Measurements from ENCODE around the gene PHOSPHO2. TPM values are rescaled to one million over a fixed set of nuclear protein-coding genes. Genes with fewer than 3 reads are reported as not detected.
"Not testable (repeated sequence)": the region's sequence is repeated elsewhere in the genome, so short reads cannot be mapped to it uniquely, and the experiment has no call there.

The PHOSPHO2 gene
- total RNA-seq, 1 donor from 2014 or later, result 3.0 TPM

- H3K4me3 Mint-ChIP-seq, result no peak overlapping the region
These were observed 24.0 kb upstream of the PHOSPHO2 start for GRCh38 chr2:169670215-169670651.

GRCh38 chr2:169670937-169671336, 23.3 kb upstream of the PHOSPHO2 start:
- H3K4me1 Mint-ChIP-seq, result no peaks in the 10 kb centered on the region
- no peaks in the 10 kb centered on the region for H3K9me3 Mint-ChIP-seq
- no peak for DNase-seq
- H3K36me3 Mint-ChIP-seq (ENCODE audit: low read depth), result no peaks in the 10 kb centered on the region
- peaks cover 13% of the 10 kb centered on the region for H3K27me3 Mint-ChIP-seq
- H3K27ac Mint-ChIP-seq, result no peak overlapping the region
- no peak overlapping the region for H3K4me3 Mint-ChIP-seq
- intact Hi-C loops (cut with micrococcal nuclease), result no loop called here

More at GRCh38 chr2:169670215-169670651, 24.0 kb upstream of the PHOSPHO2 start:
- Mint-ChIP-seq H3K9me3 (no peaks in the 10 kb centered on the region), H3K27ac (no peak overlapping the region), H3K27me3 (peaks cover 12% of the 10 kb centered on the region), H3K36me3 (ENCODE audit: low read depth) (no peaks in the 10 kb centered on the region), H3K4me1 (no peaks in the 10 kb centered on the region)
- DNase-seq, result no peak
- intact Hi-C loops (cut with micrococcal nuclease), result no loop called here

GRCh38 chr2:169672406-169672805, 21.9 kb upstream of the PHOSPHO2 start:
- Mint-ChIP-seq H3K27ac (no peak overlapping the region), H3K9me3 (no peaks in the 10 kb centered on the region), H3K36me3 (ENCODE audit: low read depth) (no peaks in the 10 kb centered on the region), H3K4me3 (no peak overlapping the region), H3K4me1 (no peaks in the 10 kb centered on the region), H3K27me3 (peaks cover 13% of the 10 kb centered on the region)
- intact Hi-C loops (cut with micrococcal nuclease), result no loop called here
- no peak for DNase-seq

GRCh38 chr2:169673106-169673505, 21.2 kb upstream of the PHOSPHO2 start:
- DNase-seq, result no peak
- H3K9me3 Mint-ChIP-seq, result no peaks in the 10 kb centered on the region
- H3K36me3 Mint-ChIP-seq (ENCODE audit: low read depth), result no peaks in the 10 kb centered on the region
- no peak overlapping the region for H3K4me3 Mint-ChIP-seq
- intact Hi-C loops (cut with micrococcal nuclease), result no loop called here
- H3K27me3 Mint-ChIP-seq, result peaks cover 13% of the 10 kb centered on the region
- H3K4me1 Mint-ChIP-seq, result no peaks in the 10 kb centered on the region
- no peak overlapping the region for H3K27ac Mint-ChIP-seq

- H3K36me3 Mint-ChIP-seq (ENCODE audit: low read depth), result no peaks in the 10 kb centered on the region
- peaks cover 13% of the 10 kb centered on the region for H3K27me3 Mint-ChIP-seq
- no peaks in the 10 kb centered on the region for H3K4me1 Mint-ChIP-seq
- H3K4me3 Mint-ChIP-seq, result no peak overlapping the region
- no peak overlapping the region for H3K27ac Mint-ChIP-seq
- H3K9me3 Mint-ChIP-seq, result no peaks in the 10 kb centered on the region
- no peak for DNase-seq
- intact Hi-C loops (cut with micrococcal nuclease), result no loop called here
These were observed 20.3 kb upstream of the PHOSPHO2 start for GRCh38 chr2:169673921-169674320.

GRCh38 chr2:169676357-169676756, 17.9 kb upstream of the PHOSPHO2 start:
- intact Hi-C loops (cut with micrococcal nuclease), result no loop called here
- no peak for DNase-seq
- Mint-ChIP-seq H3K4me1 (no peaks in the 10 kb centered on the region), H3K27ac (no peak overlapping the region), H3K4me3 (no peak overlapping the region), H3K27me3 (peaks cover 9% of the 10 kb centered on the region), H3K9me3 (no peaks in the 10 kb centered on the region), H3K36me3 (ENCODE audit: low read depth) (no peaks in the 10 kb centered on the region)

GRCh38 chr2:169676850-169677249, 17.4 kb upstream of the PHOSPHO2 start:
- H3K4me3 Mint-ChIP-seq, result no peak overlapping the region
- H3K4me1 Mint-ChIP-seq, result no peaks in the 10 kb centered on the region
- no peak for DNase-seq

GRCh38 chr2:169683054-169683424, 11.2 kb upstream of the PHOSPHO2 start:
- H3K27me3 Mint-ChIP-seq, result peaks cover 5% of the 10 kb centered on the region
- no peaks in the 10 kb centered on the region for H3K9me3 Mint-ChIP-seq
- peak; percentile 67 for DNase-seq
- H3K36me3 Mint-ChIP-seq (ENCODE audit: low read depth), result no peaks in the 10 kb centered on the region
- peaks cover 5% of the 10 kb centered on the region for H3K4me1 Mint-ChIP-seq
- H3K4me3 Mint-ChIP-seq, result no peak overlapping the region
- no peak overlapping the region for H3K27ac Mint-ChIP-seq
- intact Hi-C loops (cut with micrococcal nuclease), result loop anchor here (1.0 kb wide), 1 partner anchor 9 kb away; no protein-coding TSS in a partner anchor

More at GRCh38 chr2:169676850-169677249, 17.4 kb upstream of the PHOSPHO2 start:
- Mint-ChIP-seq H3K27me3 (peaks cover 9% of the 10 kb centered on the region), H3K27ac (no peak overlapping the region), H3K9me3 (no peaks in the 10 kb centered on the region), H3K36me3 (ENCODE audit: low read depth) (no peaks in the 10 kb centered on the region)
- intact Hi-C loops (cut with micrococcal nuclease), result no loop called here

GRCh38 chr2:169683425-169684134, 10.7 kb upstream of the PHOSPHO2 start:
- peaks cover 5% of the 10 kb centered on the region for H3K4me1 Mint-ChIP-seq
- no peak overlapping the region for H3K27ac Mint-ChIP-seq
- no peak for DNase-seq
- peaks cover 4% of the 10 kb centered on the region for H3K9me3 Mint-ChIP-seq
- H3K27me3 Mint-ChIP-seq, result peaks cover 6% of the 10 kb centered on the region
- intact Hi-C loops (cut with micrococcal nuclease), result loop anchor here (1.0 kb wide), 1 partner anchor 9 kb away; no protein-coding TSS in a partner anchor
- no peaks in the 10 kb centered on the region for H3K36me3 Mint-ChIP-seq (ENCODE audit: low read depth)
- no peak overlapping the region for H3K4me3 Mint-ChIP-seq

- no peak overlapping the region for H3K27ac Mint-ChIP-seq
- H3K4me1 Mint-ChIP-seq, result peaks cover 5% of the 10 kb centered on the region
- H3K36me3 Mint-ChIP-seq (ENCODE audit: low read depth), result no peaks in the 10 kb centered on the region
- H3K4me3 Mint-ChIP-seq, result no peak overlapping the region
- DNase-seq, result no peak
- intact Hi-C loops (cut with micrococcal nuclease), result no loop called here
- peaks cover 9% of the 10 kb centered on the region for H3K27me3 Mint-ChIP-seq
- H3K9me3 Mint-ChIP-seq, result peaks cover 7% of the 10 kb centered on the region
These were observed 10.1 kb upstream of the PHOSPHO2 start for GRCh38 chr2:169684135-169684565.

- DNase-seq; H3K27ac Mint-ChIP-seq; H3K9me3 Mint-ChIP-seq; H3K36me3 Mint-ChIP-seq (ENCODE audit: low read depth); H3K4me1 Mint-ChIP-seq; intact Hi-C loops (cut with micrococcal nuclease); H3K4me3 Mint-ChIP-seq: not testable (repeated sequence)
- peaks cover 12% of the 10 kb centered on the region for H3K27me3 Mint-ChIP-seq
These were observed 9.6 kb upstream of the PHOSPHO2 start for GRCh38 chr2:169684712-169685111.

- peaks cover 10% of the 10 kb centered on the region for H3K9me3 Mint-ChIP-seq
- H3K27ac Mint-ChIP-seq; H3K4me1 Mint-ChIP-seq; DNase-seq; intact Hi-C loops (cut with micrococcal nuclease); H3K36me3 Mint-ChIP-seq (ENCODE audit: low read depth); H3K4me3 Mint-ChIP-seq: not testable (repeated sequence)
- H3K27me3 Mint-ChIP-seq, result peaks cover 20% of the 10 kb centered on the region
These were observed 7.4 kb upstream of the PHOSPHO2 start for GRCh38 chr2:169686825-169687224.

- H3K4me3 Mint-ChIP-seq; intact Hi-C loops (cut with micrococcal nuclease); H3K27ac Mint-ChIP-seq; H3K4me1 Mint-ChIP-seq; H3K36me3 Mint-ChIP-seq (ENCODE audit: low read depth); DNase-seq: not testable (repeated sequence)
- Mint-ChIP-seq H3K9me3 (peaks cover 10% of the 10 kb centered on the region), H3K27me3 (peaks cover 29% of the 10 kb centered on the region)
These were observed 6.3 kb upstream of the PHOSPHO2 start for GRCh38 chr2:169687943-169688342.

- Mint-ChIP-seq H3K27ac (no peak overlapping the region), H3K9me3 (peaks cover 10% of the 10 kb centered on the region), H3K27me3 (peaks cover 26% of the 10 kb centered on the region), H3K36me3 (ENCODE audit: low read depth) (peaks cover 2% of the 10 kb centered on the region), H3K4me1 (peaks cover 11% of the 10 kb centered on the region), H3K4me3 (no peak overlapping the region)
- no peak for DNase-seq
- intact Hi-C loops (cut with micrococcal nuclease), result loop anchor here (5.0 kb wide), 1 partner anchor 41 kb away; the partner anchor contains the start of gene KLHL23
These were observed 3.3 kb upstream of the PHOSPHO2 start for GRCh38 chr2:169690958-169691357.
